Neuronal stem cell (in vitro differentiated cells): Measurements from ENCODE around the gene BOD1.

Experiments
- DNase-seq: peaks from one replicate; pipeline ENCODE4 v3.0.0-alpha.2; 2013; ENCODE audit warnings: low spot score
- H2AFZ ChIP-seq: one replicate; pipeline ENCODE4 v1.6.1; 2013; ENCODE audit warnings: mild to moderate bottlenecking, low read length, inconsistent platforms
- H2AK5ac ChIP-seq: 2 replicates; pipeline ENCODE4 v1.6.1; 2013; ENCODE audit warnings: low read depth, mild to moderate bottlenecking, inconsistent platforms, low read length, moderate library complexity, mixed read lengths
- H2BK120ac ChIP-seq: 2 replicates; pipeline ENCODE4 v1.6.1; 2013; ENCODE audit warnings: low read depth, mild to moderate bottlenecking, inconsistent platforms, low read length, moderate library complexity, mixed read lengths
- H2BK12ac ChIP-seq: one replicate; pipeline ENCODE4 v1.6.1; 2013; ENCODE audit warnings: low read length, inconsistent platforms
- H2BK15ac ChIP-seq: 2 replicates; pipeline ENCODE4 v1.6.1; 2013; ENCODE audit warnings: mild to moderate bottlenecking, low read length, inconsistent platforms, mixed read lengths
- H2BK5ac ChIP-seq: one replicate; pipeline ENCODE4 v1.6.1; 2013; ENCODE audit warnings: inconsistent platforms, mild to moderate bottlenecking, low read length, moderate library complexity
- H3K14ac ChIP-seq: one replicate; pipeline ENCODE4 v1.6.1; 2013; ENCODE audit warnings: low read length, inconsistent platforms
- H3K18ac ChIP-seq: 2 replicates; pipeline ENCODE4 v1.6.1; 2013; ENCODE audit warnings: low read length, inconsistent platforms
- H3K23ac ChIP-seq: 2 replicates; pipeline ENCODE4 v1.6.1; 2013; ENCODE audit warnings: low read depth, mild to moderate bottlenecking, mixed read lengths, low read length, inconsistent platforms; ENCODE audit not compliant: poor library complexity
- H3K27ac ChIP-seq: replicated peaks from 3 replicates; pipeline ENCODE4 v1.5.1; 2013; ENCODE audit warnings: low read length, inconsistent platforms
- H3K27me3 ChIP-seq, 3 experiments: 2 replicates each; pipeline ENCODE4 v1.6.1; 2013; ENCODE audit warnings: low read length in 3 of 3, mild to moderate bottlenecking in 2 of 3, inconsistent platforms in 1 of 3, low read depth in 1 of 3, mixed read lengths in 1 of 3, moderate library complexity in 1 of 3; ENCODE audit not compliant: control insufficient read depth in 3 of 3, insufficient read depth in 3 of 3
- H3K36me3 ChIP-seq, 2 donors: replicated peaks in 1 of 2; 2 replicates each; pipeline ENCODE4 v1.6.1; 2013; ENCODE audit warnings: low read length in 2 of 2; ENCODE audit not compliant: control insufficient read depth in 2 of 2, insufficient read depth in 2 of 2
- H3K4ac ChIP-seq: 2 replicates; pipeline ENCODE4 v1.6.1; 2013; ENCODE audit warnings: inconsistent platforms, mild to moderate bottlenecking, low read length, moderate library complexity
- H3K4me1 ChIP-seq, 2 donors: 1 replicate in 1 of 2; 2 replicates in 1 of 2; pipeline ENCODE4 v1.6.1; 2013; ENCODE audit warnings: low read length in 2 of 2, low read depth in 1 of 2; ENCODE audit not compliant: control insufficient read depth in 2 of 2, insufficient read depth in 1 of 2
- H3K4me2 ChIP-seq: one replicate; pipeline ENCODE4 v1.6.1; 2013; ENCODE audit warnings: mild to moderate bottlenecking, low read length, inconsistent platforms; ENCODE audit not compliant: insufficient read depth, poor library complexity, severe bottlenecking
- H3K4me3 ChIP-seq, 2 donors: 2 replicates each; pipeline ENCODE4 v1.5.1; 2013; ENCODE audit warnings: low read length in 2 of 2, mild to moderate bottlenecking in 2 of 2, inconsistent platforms in 1 of 2, moderate library complexity in 1 of 2
- H3K79me1 ChIP-seq: one replicate; pipeline ENCODE4 v1.6.1; 2013; ENCODE audit warnings: low read depth, mild to moderate bottlenecking, inconsistent platforms, low read length, moderate library complexity
- H3K9ac ChIP-seq: one replicate; pipeline ENCODE4 v1.6.1; 2013; ENCODE audit warnings: mild to moderate bottlenecking, low read depth, low read length, inconsistent platforms; ENCODE audit not compliant: poor library complexity
- H3K9me3 ChIP-seq, 2 donors: replicated peaks in 1 of 2; 2 replicates each; pipeline versions ENCODE3 to v1.6.1; 2013; ENCODE audit warnings: low read length in 2 of 2, mild to moderate bottlenecking in 2 of 2, inconsistent platforms in 1 of 2, low read depth in 1 of 2, mixed read lengths in 1 of 2, moderate library complexity in 1 of 2; ENCODE audit not compliant: control insufficient read depth in 2 of 2, insufficient read depth in 1 of 2
- H4K8ac ChIP-seq: one replicate; pipeline ENCODE4 v1.6.1; 2013; ENCODE audit warnings: low read depth, mild to moderate bottlenecking, inconsistent platforms, low read length, moderate library complexity
- H4K91ac ChIP-seq: one replicate; pipeline ENCODE4 v1.6.1; 2013; ENCODE audit warnings: low read length, low read depth, mild to moderate bottlenecking, inconsistent platforms; ENCODE audit not compliant: poor library complexity
- WGBS, 2 donors: extraction: QIAGEN DNeasy Blood & Tissue Kit; methylation state at CpG; one replicate each; pipeline ENCODE4 v1.1.7; 2013; ENCODE audit warnings: missing lambda C conversion rate in 2 of 2, mixed read lengths in 1 of 2; ENCODE audit not compliant: insufficient read length in 2 of 2, insufficient replicate concordance in 1 of 2; ENCODE audit errors: extremely low coverage in 2 of 2; 5-methylcytosine and 5-hydroxymethylcytosine counted together

The BOD1 gene

GRCh38 chr5:173627860-173628392 is 11.5 kb upstream of the BOD1 start:
- H3K9ac ChIP-seq = no peak overlapping the region
- H3K36me3 ChIP-seq = no peaks in the 10 kb centered on the region
- H3K23ac ChIP-seq = no peak overlapping the region
- no peaks in the 10 kb centered on the region for H3K27me3 ChIP-seq
- peak overlapping the region; percentile 79 for H2AFZ ChIP-seq
- no peak overlapping the region for H3K4me3 ChIP-seq
- no peak overlapping the region for H3K4ac ChIP-seq
- no peak overlapping the region for H3K14ac ChIP-seq
- no peak overlapping the region for H3K4me2 ChIP-seq
- H2BK120ac ChIP-seq = no peak overlapping the region
- no peak overlapping the region for H2BK12ac ChIP-seq
- H3K4me1 ChIP-seq = peaks cover 12 to 16% of the 10 kb centered on the region in 2 donors
- WGBS, 2 donors = no CpG with 5 or more reads among the region's 11 CpGs
- no peak for DNase-seq
- H2BK5ac ChIP-seq = no peak overlapping the region
- H4K8ac ChIP-seq = no peak overlapping the region
- no peak overlapping the region for H2AK5ac ChIP-seq
- no peaks in the 10 kb centered on the region for H3K79me1 ChIP-seq
- H4K91ac ChIP-seq = no peak overlapping the region
- H3K18ac ChIP-seq = peak overlapping the region; percentile 42
- no peak overlapping the region for H3K27ac ChIP-seq
- no peak overlapping the region for H2BK15ac ChIP-seq
- H3K9me3 ChIP-seq = no peaks in the 10 kb centered on the region

GRCh38 chr5:173627271-173627670 is 10.8 kb upstream of the BOD1 start:
- no peak for DNase-seq
- no peak overlapping the region for H3K14ac ChIP-seq
- no peak overlapping the region for H2AK5ac ChIP-seq
- H2BK12ac ChIP-seq = no peak overlapping the region
- no peaks in the 10 kb centered on the region for H3K36me3 ChIP-seq
- no peaks in the 10 kb centered on the region for H3K27me3 ChIP-seq
- no peaks in the 10 kb centered on the region for H3K9me3 ChIP-seq
- no peak overlapping the region for H3K27ac ChIP-seq
- H3K9ac ChIP-seq = no peak overlapping the region
- no CpG with 5 or more reads among the region's 4 CpGs for WGBS, 2 donors
- no peak overlapping the region for H2BK5ac ChIP-seq
- no peak overlapping the region for H3K18ac ChIP-seq
- no peak overlapping the region for H4K8ac ChIP-seq
- H3K4me1 ChIP-seq = peaks cover 12 to 16% of the 10 kb centered on the region in 2 donors
- H3K79me1 ChIP-seq = no peaks in the 10 kb centered on the region
- no peak overlapping the region for H3K4ac ChIP-seq
- H3K23ac ChIP-seq = no peak overlapping the region
- no peak overlapping the region for H3K4me2 ChIP-seq
- no peak overlapping the region for H2BK120ac ChIP-seq
- no peak overlapping the region for H3K4me3 ChIP-seq
- no peak overlapping the region for H2BK15ac ChIP-seq
- no peak overlapping the region for H4K91ac ChIP-seq
- peak overlapping the region; percentile 79 for H2AFZ ChIP-seq

- no peak overlapping the region for H2BK12ac ChIP-seq
- H3K14ac ChIP-seq = no peak overlapping the region
- H4K91ac ChIP-seq = no peak overlapping the region
- H3K4me3 ChIP-seq = no peak overlapping the region
- no peak overlapping the region for H3K4me2 ChIP-seq
- H3K36me3 ChIP-seq = no peaks in the 10 kb centered on the region
- no peak overlapping the region for H3K18ac ChIP-seq
- no peak overlapping the region for H2BK15ac ChIP-seq
- H3K79me1 ChIP-seq = no peaks in the 10 kb centered on the region
- no peak overlapping the region for H3K27ac ChIP-seq
- no CpG with 5 or more reads among the region's 3 CpGs for WGBS, 2 donors
- no peak overlapping the region for H3K9ac ChIP-seq
- H3K27me3 ChIP-seq = no peaks in the 10 kb centered on the region
- peaks cover 12 to 16% of the 10 kb centered on the region in 2 donors for H3K4me1 ChIP-seq
- no peak overlapping the region for H4K8ac ChIP-seq
- H2BK5ac ChIP-seq = no peak overlapping the region
- no peaks in the 10 kb centered on the region for H3K9me3 ChIP-seq
- no peak overlapping the region for H2AK5ac ChIP-seq
- H2AFZ ChIP-seq = peak overlapping the region; percentile 36
- no peak for DNase-seq
- no peak overlapping the region for H3K23ac ChIP-seq
- H2BK120ac ChIP-seq = no peak overlapping the region
- no peak overlapping the region for H3K4ac ChIP-seq
These were observed 10.0 kb upstream of the BOD1 start for GRCh38 chr5:173626505-173626820.

GRCh38 chr5:173625673-173626504 is 9.4 kb upstream of the BOD1 start:
- no peak overlapping the region for H2BK5ac ChIP-seq
- no peaks in the 10 kb centered on the region for H3K36me3 ChIP-seq
- WGBS, 2 donors = no CpG with 5 or more reads among the region's 6 CpGs
- H3K14ac ChIP-seq = no peak overlapping the region
- H2BK120ac ChIP-seq = no peak overlapping the region
- no peak overlapping the region for H2BK12ac ChIP-seq
- no peak for DNase-seq
- H3K4ac ChIP-seq = no peak overlapping the region
- H3K9ac ChIP-seq = no peak overlapping the region
- no peak overlapping the region for H3K4me3 ChIP-seq
- H3K9me3 ChIP-seq = no peaks in the 10 kb centered on the region
- H3K27ac ChIP-seq = no peak overlapping the region
- peaks cover 12 to 16% of the 10 kb centered on the region in 2 donors for H3K4me1 ChIP-seq
- H3K27me3 ChIP-seq = no peaks in the 10 kb centered on the region
- H4K91ac ChIP-seq = no peak overlapping the region
- H3K23ac ChIP-seq = no peak overlapping the region
- H4K8ac ChIP-seq = no peak overlapping the region
- peak overlapping the region; percentile 1 for H3K18ac ChIP-seq
- H2AK5ac ChIP-seq = no peak overlapping the region
- no peak overlapping the region for H3K4me2 ChIP-seq
- H3K79me1 ChIP-seq = no peaks in the 10 kb centered on the region
- no peak overlapping the region for H2BK15ac ChIP-seq
- peak overlapping the region; percentile 66 for H2AFZ ChIP-seq
